A549 (cell line): ENCODE data around the gene SORCS2. TPM values are rescaled to one million over a fixed set of nuclear protein-coding genes. Genes with fewer than 3 reads are reported as not detected.

Experiments used
- ATAC-seq, 2 experiments: fragments of 200-7000 bp in 1 of 2; fragments of >200 bp in 1 of 2; cut with Nextera tagmentation in 1 of 2; cut with Tn5 transposase in 1 of 2; 3 replicates each; pipeline versions ENCODE4 v1.8.0 to v1.9.1; 2018 to 2020; ENCODE audit warnings: mild to moderate bottlenecking in 1 of 2, moderate library complexity in 1 of 2
- CTCF ChIA-PET: fragments of 300-600 bp; sonication (Branson Sonifier 250); formaldehyde crosslinking; extraction: SDS; loops from one replicate; lab custom pipeline; 2021; ENCODE audit warnings: antibody characterized with exemption, inconsistent platforms; lab: Yijun Ruan, JAX
- POLR2A ChIA-PET: fragments of 350-600 bp; formaldehyde crosslinking; extraction: SDS; loops from one replicate; lab custom pipeline; 2021; ENCODE audit warnings: antibody characterized with exemption, inconsistent platforms; lab: Yijun Ruan, JAX
- DNase-seq, 2 experiments: peaks; one replicate each; pipeline versions ENCODE4 v3.0.0 to v3.0.0-alpha.2; 2011 to 2016; ENCODE audit warnings: low read depth in 1 of 2, low spot score in 1 of 2
- FAIRE-seq: peaks from 2 replicates; lab custom pipeline; 2011; peaks lifted over from hg19 to GRCh38; lab: Jason Lieb, UNC
- H3K27ac ChIP-seq, 2 experiments: fragments of >200 bp; sonication (Bioruptor Twin); formaldehyde crosslinking; 3 replicates each; pipeline ENCODE4 v1.5.1; 2016 to 2017
- H3K4me1 ChIP-seq: fragments of >200 bp; sonication (Bioruptor Twin); formaldehyde crosslinking; 3 replicates; pipeline ENCODE4 v1.6.1; 2016
- H3K4me2 ChIP-seq: fragments of >200 bp; sonication (Bioruptor Twin); formaldehyde crosslinking; 3 replicates; pipeline ENCODE4 v1.6.1; 2016
- H3K4me3 ChIP-seq: fragments of >200 bp; sonication (Bioruptor Twin); formaldehyde crosslinking; 3 replicates; pipeline ENCODE4 v1.5.1; 2016
- H3K9me3 ChIP-seq: fragments of >200 bp; sonication (Bioruptor Twin); formaldehyde crosslinking; 3 replicates; pipeline ENCODE4 v1.6.1; 2016
- BHLHE40 ChIP-seq: IDR thresholded peaks from 2 replicates; pipeline ENCODE4 v1.6.1; 2012; ENCODE audit warnings: low read depth, low read length, inconsistent platforms
- CEBPB ChIP-seq, 2 experiments: fragments of >200 bp in 1 of 2; sonication (Bioruptor Twin) in 1 of 2; formaldehyde crosslinking in 1 of 2; IDR thresholded peaks; 2 replicates each; pipeline ENCODE4 v1.6.1; 2012 to 2016
- CHD2 ChIP-seq: fragments of 150-350 bp; IDR thresholded peaks from 2 replicates; pipeline ENCODE4 v1.6.1; 2014; ENCODE audit warnings: low read length; ENCODE audit not compliant: partially characterized antibody
- CTCF ChIP-seq: fragments of >200 bp; sonication (Bioruptor Twin); formaldehyde crosslinking; IDR thresholded peaks from 3 replicates; pipeline ENCODE4 v1.5.1; 2016
- EHMT2 ChIP-seq: fragments of 200-600 bp; sonication (generic); IDR thresholded peaks from 2 replicates; pipeline ENCODE4 v1.6.1; 2016; ENCODE audit warnings: antibody characterized with exemption, low read depth, mild to moderate bottlenecking, moderate library complexity
- GATA3 ChIP-seq: IDR thresholded peaks from 2 replicates; pipeline ENCODE4 v1.6.1; 2012; ENCODE audit warnings: borderline replicate concordance
- HOXB5 ChIP-seq: fragments of 250-450 bp; sonication (Bioruptor Pico); IDR thresholded peaks from 2 replicates; pipeline ENCODE4 v1.5.0; 2020; ENCODE audit warnings: mild to moderate bottlenecking, moderate library complexity
- JUN ChIP-seq, 2 experiments: fragments of >200 bp; sonication (Bioruptor Twin); formaldehyde crosslinking; IDR thresholded peaks; 2 replicates in 1 of 2; 3 replicates in 1 of 2; pipeline ENCODE4 v1.6.1; 2016 to 2017
- MAX ChIP-seq: IDR thresholded peaks from 2 replicates; pipeline ENCODE4 v1.6.1; 2012
- MAZ ChIP-seq: fragments of 150-350 bp; IDR thresholded peaks from 2 replicates; pipeline ENCODE4 v1.6.1; 2014; ENCODE audit warnings: antibody characterized with exemption, low read depth, low read length, borderline replicate concordance
- NFE2L2 ChIP-seq: fragments of 150-350 bp; conservative IDR thresholded peaks from 2 replicates; pipeline ENCODE4 v1.6.1; 2014; ENCODE audit warnings: low read length
- NR3C1 ChIP-seq: fragments of >200 bp; sonication (Bioruptor Twin); formaldehyde crosslinking; IDR thresholded peaks from 3 replicates; pipeline ENCODE4 v1.6.1; 2017
- RARB ChIP-seq: fragments of 250-450 bp; sonication (Bioruptor Pico); IDR thresholded peaks from 2 replicates; pipeline ENCODE4 v1.8.0; 2021; ENCODE audit warnings: mild to moderate bottlenecking, moderate library complexity
- RNF2 ChIP-seq: fragments of 200-600 bp; sonication (generic); IDR thresholded peaks from 2 replicates; pipeline ENCODE4 v1.6.1; 2016; ENCODE audit warnings: low read depth, mild to moderate bottlenecking, antibody characterized with exemption, moderate library complexity, borderline replicate concordance
- SMC3 ChIP-seq: fragments of >200 bp; sonication (Bioruptor Twin); formaldehyde crosslinking; IDR thresholded peaks from 3 replicates; pipeline ENCODE4 v1.6.1; 2018; ENCODE audit warnings: inconsistent platforms
- TFCP2L1 ChIP-seq: fragments of 250-450 bp; sonication (Bioruptor Pico); IDR thresholded peaks from 2 replicates; pipeline ENCODE4 v1.5.0; 2021; ENCODE audit warnings: mild to moderate bottlenecking
- TP53 ChIP-seq: fragments of 250-450 bp; sonication (Bioruptor Pico); IDR thresholded peaks from 2 replicates; pipeline ENCODE4 v1.5.0; 2021; ENCODE audit warnings: mild to moderate bottlenecking, moderate library complexity
- USF2 ChIP-seq: fragments of 450-650 bp; IDR thresholded peaks from 2 replicates; pipeline ENCODE4 v1.6.1; 2014; ENCODE audit warnings: antibody characterized with exemption
- ZC3H11A ChIP-seq: fragments of 450-650 bp; IDR thresholded peaks from 2 replicates; pipeline ENCODE4 v1.6.1; 2014; ENCODE audit warnings: antibody characterized with exemption, mild to moderate bottlenecking
- WGBS: methylation state at CpG from one replicate; pipeline ENCODE4 v1.1.6; 2017; ENCODE audit errors: missing lambda C conversion rate; 5-methylcytosine and 5-hydroxymethylcytosine counted together
- polyA plus RNA-seq, 4 experiments: library from polyadenylated mRNA; depleted of rRNA in 3 of 4; stranded (reverse); fragments of >200 nt; fragmentation: RNase III in 1 of 4; extraction: RNeasy Plus Mini Kit Qiagen cat#74134 plus additional on column Dnase treatment in 1 of 4; gene quantifications; 2 replicates in 3 of 4; 3 replicates in 1 of 4; pipeline ENCODE4 v1.2.3, GENCODE V29; 2011 to 2017
- TF ChIP-seq, protein P1 (sequence below): fragments of 250-450 bp; sonication (Bioruptor Pico); IDR thresholded peaks from 2 replicates; pipeline ENCODE4 v1.5.0; 2020; ENCODE audit warnings: low read depth, mild to moderate bottlenecking, moderate library complexity
- TF ChIP-seq, protein P2 (sequence below): IDR thresholded peaks from 2 replicates; pipeline ENCODE4 v1.6.1; 2012

The SORCS2 gene
- polyA plus RNA-seq, 2 of the 4 experiments (the other 2 are of a cell fraction) = 1.4 to 4.6 TPM

GRCh38 chr4:7242766-7243165, 50.4 kb downstream of the SORCS2 start:
- H3K9me3 ChIP-seq = no peaks in the 10 kb centered on the region
- ChIA-PET POLR2A (no interaction called here), CTCF (interaction anchor here (0.7 to 1.1 kb wide), 2 partner anchors 51 to 70 kb away, joined by 3 to 4 read pairs; partner anchors contain the start of gene SORCS2)
- TF ChIP-seq JUN (IDR thresholded peaks at IDR 0.05) = no peak
- TF ChIP-seq GATA3 = no peak
- TF ChIP-seq HOXB5 (CRISPR knock-in tag) = no peak
- no peak for TF ChIP-seq EHMT2
- TF ChIP-seq TFCP2L1 = no peak
- no peak for TF ChIP-seq CHD2
- TF ChIP-seq TP53 (CRISPR knock-in tag) = no peak
- TF ChIP-seq RNF2 = no peak
- TF ChIP-seq, protein P1, sequence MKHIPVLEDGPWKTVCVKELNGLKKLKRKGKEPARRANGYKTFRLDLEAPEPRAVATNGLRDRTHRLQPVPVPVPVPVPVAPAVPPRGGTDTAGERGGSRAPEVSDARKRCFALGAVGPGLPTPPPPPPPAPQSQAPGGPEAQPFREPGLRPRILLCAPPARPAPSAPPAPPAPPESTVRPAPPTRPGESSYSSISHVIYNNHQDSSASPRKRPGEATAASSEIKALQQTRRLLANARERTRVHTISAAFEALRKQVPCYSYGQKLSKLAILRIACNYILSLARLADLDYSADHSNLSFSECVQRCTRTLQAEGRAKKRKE (CRISPR knock-in tag) = no peak
- no peak for TF ChIP-seq USF2
- no peak for TF ChIP-seq CEBPB (IDR thresholded peaks at IDR 0.05)
- TF ChIP-seq CTCF = no peak
- TF ChIP-seq NR3C1 = no peak
- TF ChIP-seq MAZ = no peak
- TF ChIP-seq MAX = no peak
- TF ChIP-seq SMC3 = no peak
- TF ChIP-seq, protein P2, sequence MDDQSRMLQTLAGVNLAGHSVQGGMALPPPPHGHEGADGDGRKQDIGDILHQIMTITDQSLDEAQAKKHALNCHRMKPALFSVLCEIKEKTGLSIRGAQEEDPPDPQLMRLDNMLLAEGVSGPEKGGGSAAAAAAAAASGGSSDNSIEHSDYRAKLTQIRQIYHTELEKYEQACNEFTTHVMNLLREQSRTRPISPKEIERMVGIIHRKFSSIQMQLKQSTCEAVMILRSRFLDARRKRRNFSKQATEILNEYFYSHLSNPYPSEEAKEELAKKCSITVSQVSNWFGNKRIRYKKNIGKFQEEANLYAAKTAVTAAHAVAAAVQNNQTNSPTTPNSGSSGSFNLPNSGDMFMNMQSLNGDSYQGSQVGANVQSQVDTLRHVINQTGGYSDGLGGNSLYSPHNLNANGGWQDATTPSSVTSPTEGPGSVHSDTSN = no peak
- no peak overlapping the region for H3K4me3 ChIP-seq
- no peaks in the 10 kb centered on the region for H3K4me1 ChIP-seq
- no peak overlapping the region for H3K27ac ChIP-seq
- ATAC-seq = no peak
- no peak for DNase-seq
- WGBS = 81% methylated on average over 3 of the region's 13 CpGs
- no peak for FAIRE-seq
- H3K4me2 ChIP-seq = no peak overlapping the region

GRCh38 chr4:7243609-7244330, 51.4 kb downstream of the SORCS2 start:
- no peak overlapping the region for H3K4me3 ChIP-seq
- no peaks in the 10 kb centered on the region; the same call in 2 of the 3 replicates for H3K9me3 ChIP-seq
- no peak for DNase-seq
- no peak for FAIRE-seq
- no peaks in the 10 kb centered on the region for H3K4me1 ChIP-seq
- 74% methylated on average over 8 of the region's 21 CpGs for WGBS
- no peak for ATAC-seq
- CTCF ChIA-PET = interaction anchor here (0.7 kb wide), 1 partner anchor 69 kb away, joined by 3 read pairs; no protein-coding TSS in a partner anchor
- no peak overlapping the region for H3K4me2 ChIP-seq
- POLR2A ChIA-PET = no interaction called here
- TF ChIP-seq SMC3 = no peak
- no peak for TF ChIP-seq BHLHE40
- no peak for TF ChIP-seq MAZ
- no peak for TF ChIP-seq HOXB5 (CRISPR knock-in tag)
- TF ChIP-seq ZC3H11A = no peak
- no peak for TF ChIP-seq TFCP2L1
- no peak for TF ChIP-seq NFE2L2
- TF ChIP-seq CEBPB (IDR thresholded peaks at IDR 0.05) = no peak
- TF ChIP-seq RARB = no peak
- TF ChIP-seq USF2 = no peak
- no peak overlapping the region for H3K27ac ChIP-seq
